ENCODE measurements around the gene TTC1.

DNA sequence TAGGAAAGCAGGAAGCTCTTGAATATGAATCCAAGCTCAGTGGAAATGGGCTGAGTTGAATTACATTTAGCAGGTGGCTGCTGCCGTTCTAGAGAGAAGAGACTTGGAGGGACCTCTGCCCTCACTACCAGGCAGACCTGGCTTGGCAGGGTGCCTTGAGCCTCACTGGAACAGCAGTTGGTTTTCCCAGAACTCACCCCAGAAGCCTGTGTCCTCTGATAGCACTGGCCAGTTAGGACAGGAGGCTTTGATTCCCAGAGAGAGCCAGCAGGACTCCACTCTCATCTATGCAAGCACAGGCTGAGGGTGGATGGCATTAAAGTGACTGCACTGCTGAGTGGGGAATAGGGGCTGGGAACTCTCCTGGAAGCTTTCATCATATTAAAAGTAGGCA is 55.5 kb downstream of the TTC1 start:
- TF ChIP-seq, protein P1, sequence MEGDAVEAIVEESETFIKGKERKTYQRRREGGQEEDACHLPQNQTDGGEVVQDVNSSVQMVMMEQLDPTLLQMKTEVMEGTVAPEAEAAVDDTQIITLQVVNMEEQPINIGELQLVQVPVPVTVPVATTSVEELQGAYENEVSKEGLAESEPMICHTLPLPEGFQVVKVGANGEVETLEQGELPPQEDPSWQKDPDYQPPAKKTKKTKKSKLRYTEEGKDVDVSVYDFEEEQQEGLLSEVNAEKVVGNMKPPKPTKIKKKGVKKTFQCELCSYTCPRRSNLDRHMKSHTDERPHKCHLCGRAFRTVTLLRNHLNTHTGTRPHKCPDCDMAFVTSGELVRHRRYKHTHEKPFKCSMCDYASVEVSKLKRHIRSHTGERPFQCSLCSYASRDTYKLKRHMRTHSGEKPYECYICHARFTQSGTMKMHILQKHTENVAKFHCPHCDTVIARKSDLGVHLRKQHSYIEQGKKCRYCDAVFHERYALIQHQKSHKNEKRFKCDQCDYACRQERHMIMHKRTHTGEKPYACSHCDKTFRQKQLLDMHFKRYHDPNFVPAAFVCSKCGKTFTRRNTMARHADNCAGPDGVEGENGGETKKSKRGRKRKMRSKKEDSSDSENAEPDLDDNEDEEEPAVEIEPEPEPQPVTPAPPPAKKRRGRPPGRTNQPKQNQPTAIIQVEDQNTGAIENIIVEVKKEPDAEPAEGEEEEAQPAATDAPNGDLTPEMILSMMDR (IDR thresholded peaks at IDR 0.05): no peak
- no peak for TF ChIP-seq POLR2AphosphoS5 (IDR thresholded peaks at IDR 0.05)
